ENCODE data around the gene NPIPB8. TPM values are rescaled to one million over a fixed set of nuclear protein-coding genes. Genes with fewer than 3 reads are reported as not detected.

Gene NPIPB8
- total and polyA plus RNA-seq, 11 donors, result 0.10 to 1.0 TPM; not detected in 9

Other genes starting within 250 kb of the NPIPB8 start
- 100 to 1,000 TPM in 2 of 9 donors, 10 to 100 TPM in 4, 1 to 10 TPM in 3; 2.7 to 151 (median 43.1) TPM for gene EIF3CL, start 234.2 kb upstream of the NPIPB8 start, total RNA-seq
- 10 to 100 TPM; 40.7 to 84.1 TPM for gene EIF3CL, start 234.2 kb upstream of the NPIPB8 start, polyA plus RNA-seq
- not detected for gene NPIPB7, start 165.7 kb upstream of the NPIPB8 start, total RNA-seq
- under 1 TPM in 1 of 2 donors, not detected in 1; 0.07 TPM for gene NPIPB7, start 165.7 kb upstream of the NPIPB8 start, polyA plus RNA-seq
- gene CLN3, start 146.0 kb upstream of the NPIPB8 start, total RNA-seq, result 10 to 100 TPM in 8 of 9 donors, 1 to 10 TPM in 1; 9.6 to 23.9 (median 14.2) TPM
- gene CLN3, start 146.0 kb upstream of the NPIPB8 start, polyA plus RNA-seq, result 10 to 100 TPM in 1 of 2 donors, 1 to 10 TPM in 1; 8.8 to 23.4 TPM
- gene APOBR, start 143.4 kb upstream of the NPIPB8 start, total RNA-seq, result 1 to 10 TPM in 3 of 9 donors, under 1 TPM in 6; 0.15 to 4.7 (median 0.79) TPM
- gene APOBR, start 143.4 kb upstream of the NPIPB8 start, polyA plus RNA-seq, result 1 to 10 TPM in 1 of 2 donors, under 1 TPM in 1; 0.50 to 1.4 TPM
- gene IL27, start 131.2 kb upstream of the NPIPB8 start, total RNA-seq, result 1 to 10 TPM in 1 of 9 donors, not detected in 8; 1.4 TPM
- under 1 TPM; 0.07 to 0.34 TPM for gene IL27, start 131.2 kb upstream of the NPIPB8 start, polyA plus RNA-seq
- 10 to 100 TPM in 8 of 9 donors, 1 to 10 TPM in 1; 5.7 to 43.8 (median 26.2) TPM for gene NUPR1, start 99.1 kb upstream of the NPIPB8 start, total RNA-seq
- gene NUPR1, start 99.1 kb upstream of the NPIPB8 start, polyA plus RNA-seq, result 100 to 1,000 TPM in 1 of 2 donors, 10 to 100 TPM in 1; 64.9 to 103 TPM
- gene SGF29, start 84.1 kb upstream of the NPIPB8 start, total RNA-seq, result 10 to 100 TPM; 11.1 to 27.9 (median 15.6) TPM
- 10 to 100 TPM; 14.4 to 20.9 TPM for gene SGF29, start 84.1 kb upstream of the NPIPB8 start, polyA plus RNA-seq
- 1 to 10 TPM in 3 of 9 donors, under 1 TPM in 6; 0.39 to 2.4 (median 0.70) TPM for gene SULT1A2, start 41.0 kb upstream of the NPIPB8 start, total RNA-seq
- gene SULT1A2, start 41.0 kb upstream of the NPIPB8 start, polyA plus RNA-seq, result under 1 TPM; 0.37 to 0.80 TPM
- 10 to 100 TPM in 8 of 9 donors, 1 to 10 TPM in 1; 8.7 to 35.9 (median 20.6) TPM for gene SULT1A1, start 28.0 kb upstream of the NPIPB8 start, total RNA-seq
- gene SULT1A1, start 28.0 kb upstream of the NPIPB8 start, polyA plus RNA-seq, result 10 to 100 TPM in 1 of 2 donors, 1 to 10 TPM in 1; 6.9 to 12.3 TPM
- gene EIF3C, start 73.4 kb downstream of the NPIPB8 start, total RNA-seq, result 100 to 1,000 TPM; 168 to 667 (median 433) TPM
- gene EIF3C, start 73.4 kb downstream of the NPIPB8 start, polyA plus RNA-seq, result 100 to 1,000 TPM; 467 to 477 TPM
- gene NPIPB9, start 113.7 kb downstream of the NPIPB8 start, total RNA-seq, result 1 to 10 TPM in 3 of 9 donors, under 1 TPM in 3, not detected in 3; 0.24 to 1.6 (median 0.89) TPM
- gene NPIPB9, start 113.7 kb downstream of the NPIPB8 start, polyA plus RNA-seq, result 1 to 10 TPM in 1 of 2 donors, under 1 TPM in 1; 0.18 to 1.2 TPM
- 10 to 100 TPM; 33.7 to 73.9 (median 44.8) TPM for gene ATXN2L, start 184.9 kb downstream of the NPIPB8 start, total RNA-seq
- gene ATXN2L, start 184.9 kb downstream of the NPIPB8 start, polyA plus RNA-seq, result 10 to 100 TPM; 43.5 to 48.9 TPM
- 100 to 1,000 TPM; 179 to 250 (median 225) TPM for gene TUFM, start 208.3 kb downstream of the NPIPB8 start, total RNA-seq
- gene TUFM, start 208.3 kb downstream of the NPIPB8 start, polyA plus RNA-seq, result 100 to 1,000 TPM; 281 to 384 TPM
- gene SH2B1, start 225.8 kb downstream of the NPIPB8 start, total RNA-seq, result 10 to 100 TPM; 27.5 to 47.1 (median 34.7) TPM
- 10 to 100 TPM; 34.6 to 43.0 TPM for gene SH2B1, start 225.8 kb downstream of the NPIPB8 start, polyA plus RNA-seq
- under 1 TPM in 5 of 9 donors, not detected in 4; 0.15 to 0.63 (median 0.52) TPM for gene ATP2A1, start 240.4 kb downstream of the NPIPB8 start, total RNA-seq
- under 1 TPM; 0.06 to 0.19 TPM for gene ATP2A1, start 240.4 kb downstream of the NPIPB8 start, polyA plus RNA-seq

Measured in heart left ventricle (tissue), 11 donors.